Measurements from ENCODE around the gene HEMGN.
A peak's percentile ranks its signal among the peaks of the same experiment; 100 is the strongest.
"Not testable (repeated sequence)": the region's sequence is repeated elsewhere in the genome, so short reads cannot be mapped to it uniquely, and the experiment has no call there.

The HEMGN gene

GRCh38 chr9:97963232-97963631, 25.3 kb upstream of the HEMGN start:
- DNase-seq (ENCODE audit: low read depth): no peak

- DNase-seq (ENCODE audit: low read depth): no peak
Observed at GRCh38 chr9:97962575-97962974, 24.6 kb upstream of the HEMGN start.

- no peak for DNase-seq (ENCODE audit: low read depth)
Observed at GRCh38 chr9:97962136-97962535, 24.2 kb upstream of the HEMGN start.

- no peak for DNase-seq (ENCODE audit: low read depth)
Observed at GRCh38 chr9:97961361-97961760, 23.4 kb upstream of the HEMGN start.

GRCh38 chr9:97960678-97961328, 22.8 kb upstream of the HEMGN start:
- not testable (repeated sequence) for DNase-seq (ENCODE audit: low read depth)

GRCh38 chr9:97959585-97959984, 21.6 kb upstream of the HEMGN start:
- no peak for DNase-seq (ENCODE audit: low read depth)

- peak; percentile 89 for DNase-seq (ENCODE audit: low read depth)
Observed at GRCh38 chr9:97958812-97959511, 21.0 kb upstream of the HEMGN start.

- no peak for DNase-seq (ENCODE audit: low read depth)
Observed at GRCh38 chr9:97956331-97956730, 18.4 kb upstream of the HEMGN start.

GRCh38 chr9:97954550-97954989, 16.6 kb upstream of the HEMGN start:
- peak; percentile 18 for DNase-seq (ENCODE audit: low read depth)

- not testable (repeated sequence) for DNase-seq (ENCODE audit: low read depth)
Observed at GRCh38 chr9:97950873-97951272, 12.9 kb upstream of the HEMGN start.

- not testable (repeated sequence) for DNase-seq (ENCODE audit: low read depth)
Observed at GRCh38 chr9:97947094-97947493, 9.1 kb upstream of the HEMGN start.

GRCh38 chr9:97945470-97945869, 7.5 kb upstream of the HEMGN start:
- DNase-seq (ENCODE audit: low read depth): not testable (repeated sequence)

GRCh38 chr9:97944612-97945011, 6.6 kb upstream of the HEMGN start:
- DNase-seq (ENCODE audit: low read depth): no peak

GRCh38 chr9:97943308-97943855, 5.4 kb upstream of the HEMGN start:
- DNase-seq (ENCODE audit: low read depth): no peak

- DNase-seq (ENCODE audit: low read depth): no peak
Observed at GRCh38 chr9:97941323-97941722, 3.4 kb upstream of the HEMGN start.

GRCh38 chr9:97940741-97941140, 2.8 kb upstream of the HEMGN start:
- DNase-seq (ENCODE audit: low read depth): no peak

GRCh38 chr9:97940233-97940632, 2.3 kb upstream of the HEMGN start:
- DNase-seq (ENCODE audit: low read depth): no peak

- DNase-seq (ENCODE audit: low read depth): no peak
Observed at GRCh38 chr9:97936998-97937397, 974 bp downstream of the HEMGN start.

- no peak for DNase-seq (ENCODE audit: low read depth)
Observed at GRCh38 chr9:97935276-97935675, 2.7 kb downstream of the HEMGN start.

- no peak for DNase-seq (ENCODE audit: low read depth)
Observed at GRCh38 chr9:97934321-97935115, 3.5 kb downstream of the HEMGN start.

- no peak for DNase-seq (ENCODE audit: low read depth)
Observed at GRCh38 chr9:97933297-97933998, 4.5 kb downstream of the HEMGN start.

GRCh38 chr9:97930972-97931371, 7.0 kb downstream of the HEMGN start:
- DNase-seq (ENCODE audit: low read depth): no peak

All from iris pigment epithelial cell (primary cell).